ENCODE measurements around the gene PAF1. TPM values are rescaled to one million over a fixed set of nuclear protein-coding genes. Genes with fewer than 3 reads are reported as not detected.

The PAF1 gene
- total and polyA plus RNA-seq, 2 of the 13 experiments (the other 11 are each of a cell fraction or from before 2014, with no cell fraction given), result 30.2 to 31.1 TPM

DNA sequence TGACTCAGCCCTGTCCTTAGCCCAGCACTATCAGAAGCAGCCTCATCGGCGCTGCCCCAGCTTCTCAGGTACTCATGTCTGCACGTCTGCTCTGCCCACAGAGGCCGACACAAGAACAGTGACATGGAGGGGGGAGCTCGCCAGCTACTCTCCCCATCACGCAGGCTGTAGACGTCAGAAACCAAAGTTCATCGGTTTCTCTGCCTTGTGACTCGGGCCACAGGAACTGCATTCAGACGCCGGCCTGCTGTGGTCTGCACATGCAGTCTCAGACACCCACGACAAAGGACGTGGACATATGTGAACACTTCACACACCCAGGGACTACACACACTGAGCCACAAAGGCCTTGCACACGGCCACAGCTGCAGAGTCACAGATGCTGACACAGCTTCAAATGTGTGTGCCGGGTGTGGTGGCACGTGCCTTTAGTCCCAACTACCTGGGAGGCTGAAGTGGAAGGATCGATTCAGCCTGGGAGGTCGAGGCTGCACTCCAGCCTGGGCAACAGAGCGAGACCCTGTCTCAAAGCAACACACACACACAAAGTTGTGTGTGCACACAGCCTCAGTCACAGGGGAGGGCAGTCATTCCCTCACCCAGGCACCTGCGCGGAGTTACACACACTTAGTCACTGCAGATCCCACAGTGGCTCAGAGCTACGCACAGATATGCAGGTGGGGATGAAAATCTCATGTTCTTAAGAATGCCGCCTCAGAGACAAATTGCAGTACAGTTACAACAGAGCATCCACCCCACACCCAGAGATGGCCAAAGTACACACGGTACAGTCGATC lies 10.8 kb upstream of the PAF1 start (continued):
- TF ChIP-seq, protein P1, sequence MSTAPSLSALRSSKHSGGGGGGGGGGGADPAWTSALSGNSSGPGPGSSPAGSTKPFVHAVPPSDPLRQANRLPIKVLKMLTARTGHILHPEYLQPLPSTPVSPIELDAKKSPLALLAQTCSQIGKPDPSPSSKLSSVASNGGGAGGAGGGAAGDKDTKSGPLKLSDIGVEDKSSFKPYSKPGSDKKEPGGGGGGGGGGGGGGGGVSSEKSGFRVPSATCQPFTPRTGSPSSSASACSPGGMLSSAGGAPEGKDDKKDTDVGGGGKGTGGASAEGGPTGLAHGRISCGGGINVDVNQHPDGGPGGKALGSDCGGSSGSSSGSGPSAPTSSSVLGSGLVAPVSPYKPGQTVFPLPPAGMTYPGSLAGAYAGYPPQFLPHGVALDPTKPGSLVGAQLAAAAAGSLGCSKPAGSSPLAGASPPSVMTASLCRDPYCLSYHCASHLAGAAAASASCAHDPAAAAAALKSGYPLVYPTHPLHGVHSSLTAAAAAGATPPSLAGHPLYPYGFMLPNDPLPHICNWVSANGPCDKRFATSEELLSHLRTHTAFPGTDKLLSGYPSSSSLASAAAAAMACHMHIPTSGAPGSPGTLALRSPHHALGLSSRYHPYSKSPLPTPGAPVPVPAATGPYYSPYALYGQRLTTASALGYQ (CRISPR knock-in tag; IDR thresholded peaks at IDR 0.05), result no peak
- TF ChIP-seq ZXDC (CRISPR knock-in tag; IDR thresholded peaks at IDR 0.05) (0 out of 2 replicates have a peak, but pooled peaks have one; percentile 67), TEF (CRISPR knock-in tag; IDR thresholded peaks at IDR 0.05) (no peak), MAZ (IDR thresholded peaks at IDR 0.05; ENCODE audit: borderline replicate concordance, low read depth, low read length) (peak; percentile 28; the same call in 1 of the 2 replicates), MAZ (CRISPR knock-in tag; IDR thresholded peaks at IDR 0.05; ENCODE audit: low read depth) (no peak), TBP (CRISPR knock-in tag; IDR thresholded peaks at IDR 0.05) (no peak), NR3C1 (CRISPR knock-in tag; IDR thresholded peaks at IDR 0.05) (no peak), SMC3 (IDR thresholded peaks at IDR 0.05; ENCODE audit: low read length) (peak; percentile 1; the same call in 1 of the 2 replicates), SMAD9 (CRISPR knock-in tag; IDR thresholded peaks at IDR 0.05) (no peak), ZNF878 (CRISPR knock-in tag; IDR thresholded peaks at IDR 0.05) (peak; percentile 80), KDM4B (CRISPR knock-in tag; IDR thresholded peaks at IDR 0.05) (peak; percentile 8; the same call in 1 of the 2 replicates), ZNF572 (CRISPR knock-in tag; IDR thresholded peaks at IDR 0.05) (no peak), HNRNPH1 (optimal IDR thresholded peaks at IDR 0.05; ENCODE audit: low read depth, low read length) (no peak), NFE2 (CRISPR knock-in tag; IDR thresholded peaks at IDR 0.05) (no peak; the same call in 1 of the 2 replicates), NFATC3 (CRISPR knock-in tag; IDR thresholded peaks at IDR 0.05) (no peak), NBN (conservative IDR thresholded peaks at IDR 0.05) (no peak), NFE2L1 (CRISPR knock-in tag; IDR thresholded peaks at IDR 0.05; ENCODE audit: borderline replicate concordance) (peak; percentile 48; the same call in 1 of the 2 replicates), ZNF841 (CRISPR knock-in tag; IDR thresholded peaks at IDR 0.05; ENCODE audit: borderline replicate concordance) (no peak), POLR2AphosphoS5 (IDR thresholded peaks at IDR 0.05; ENCODE audit: low read depth, low read length) (peak; percentile 98), TBX2 (CRISPR knock-in tag; IDR thresholded peaks at IDR 0.05; ENCODE audit: borderline replicate concordance) (peak; percentile 81; the same call in 1 of the 2 replicates), RXRB (CRISPR knock-in tag; IDR thresholded peaks at IDR 0.05; ENCODE audit: borderline replicate concordance) (peak; percentile 88)
- TF ChIP-seq, protein P2, sequence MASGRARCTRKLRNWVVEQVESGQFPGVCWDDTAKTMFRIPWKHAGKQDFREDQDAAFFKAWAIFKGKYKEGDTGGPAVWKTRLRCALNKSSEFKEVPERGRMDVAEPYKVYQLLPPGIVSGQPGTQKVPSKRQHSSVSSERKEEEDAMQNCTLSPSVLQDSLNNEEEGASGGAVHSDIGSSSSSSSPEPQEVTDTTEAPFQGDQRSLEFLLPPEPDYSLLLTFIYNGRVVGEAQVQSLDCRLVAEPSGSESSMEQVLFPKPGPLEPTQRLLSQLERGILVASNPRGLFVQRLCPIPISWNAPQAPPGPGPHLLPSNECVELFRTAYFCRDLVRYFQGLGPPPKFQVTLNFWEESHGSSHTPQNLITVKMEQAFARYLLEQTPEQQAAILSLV (CRISPR knock-in tag; IDR thresholded peaks at IDR 0.05; ENCODE audit: borderline replicate concordance), result peak; percentile 71; the same call in 1 of the 2 replicates

All from HepG2 (cell line).